A172 (cell line): Measurements from ENCODE around the gene MYRFL. TPM values are rescaled to one million over a fixed set of nuclear protein-coding genes. Genes with fewer than 3 reads are reported as not detected.
"Not testable (repeated sequence)": the region's sequence is repeated elsewhere in the genome, so short reads cannot be mapped to it uniquely, and the experiment has no call there.

Experiments
- DNase-seq: peaks from one replicate; pipeline ENCODE4 v3.0.0-alpha.2; 2015; ENCODE audit warnings: low spot score
- total RNA-seq: library from RNA; depleted of rRNA; stranded (reverse); fragments of >200 nt; shearing (Covaris generic); gene quantifications from 2 replicates; pipeline ENCODE4 v1.2.3, GENCODE V29; 2014; rRNA removed

The MYRFL gene
- total RNA-seq, 1 experiment from 2014 or later, result not detected

- DNase-seq, result peak; percentile 31
These were observed 163.7 kb downstream of the MYRFL start for GRCh38 chr12:69988481-69989321.

GRCh38 chr12:69991690-69992288, 166.8 kb downstream of the MYRFL start:
- DNase-seq, result no peak

GRCh38 chr12:69993433-69993832, 168.4 kb downstream of the MYRFL start:
- DNase-seq, result no peak

GRCh38 chr12:69994086-69994485, 169.1 kb downstream of the MYRFL start:
- not testable (repeated sequence) for DNase-seq

- DNase-seq, result peak; percentile 16
These were observed 169.7 kb downstream of the MYRFL start for GRCh38 chr12:69994724-69995173.

- DNase-seq, result no peak
These were observed 171.2 kb downstream of the MYRFL start for GRCh38 chr12:69996241-69996640.

GRCh38 chr12:69996722-69997121, 171.7 kb downstream of the MYRFL start:
- no peak for DNase-seq

- DNase-seq, result no peak
These were observed 173.0 kb downstream of the MYRFL start for GRCh38 chr12:69998011-69998410.

GRCh38 chr12:69998922-69999321, 173.9 kb downstream of the MYRFL start:
- no peak for DNase-seq

- DNase-seq, result no peak
These were observed 174.5 kb downstream of the MYRFL start for GRCh38 chr12:69999561-69999960.

GRCh38 chr12:70002097-70002911, 177.3 kb downstream of the MYRFL start:
- DNase-seq, result no peak

- no peak for DNase-seq
These were observed 177.9 kb downstream of the MYRFL start for GRCh38 chr12:70002912-70003255.

GRCh38 chr12:70005864-70006618, 181.0 kb downstream of the MYRFL start:
- no peak for DNase-seq

GRCh38 chr12:70006619-70006973, 181.6 kb downstream of the MYRFL start:
- DNase-seq, result no peak

GRCh38 chr12:70007687-70008086, 182.7 kb downstream of the MYRFL start:
- DNase-seq, result no peak

Other genes with a start within 250 kb of the MYRFL start
- gene CCT2, start 239.8 kb upstream of the MYRFL start, total RNA-seq, result 417 and 440 TPM in 2 replicates
- not detected in 2 replicates for gene LRRC10, start 214.3 kb upstream of the MYRFL start, total RNA-seq
- gene BEST3, start 125.9 kb upstream of the MYRFL start, total RNA-seq, result 0.31 and 1.3 TPM in 2 replicates
- gene RAB3IP, start 86.4 kb upstream of the MYRFL start, total RNA-seq, result 14.6 and 25.6 TPM in 2 replicates